Adrenal gland (tissue), 12 donors: Measurements from ENCODE around the gene SLC66A1. TPM values are rescaled to one million over a fixed set of nuclear protein-coding genes. Genes with fewer than 3 reads are reported as not detected.

Source experiments
- DNase-seq, 7 donors: peaks; one replicate each; pipeline ENCODE4 v3.0.0-alpha.2; 2019 to 2020
- H3K27ac ChIP-seq, 5 donors: fragments of 200-600 bp; sonication (generic) in 4 of 5; 1 replicate in 3 of 5; 2 replicates in 2 of 5; pipeline versions ENCODE4 v1.5.1 to v1.8.0; 2016 to 2020; ENCODE audit warnings: mild to moderate bottlenecking in 1 of 5
- H3K27me3 ChIP-seq: fragments of 200-600 bp; 2 replicates; pipeline ENCODE4 v1.8.0; 2021
- H3K36me3 ChIP-seq, 2 donors: fragments of 200-600 bp; replicated peaks in 1 of 2; 1 replicate in 1 of 2; 2 replicates in 1 of 2; pipeline versions ENCODE4 v1.5.1 to v1.8.0; 2018 to 2022
- H3K4me1 ChIP-seq, 2 donors: fragments of 200-600 bp; replicated peaks in 1 of 2; 1 replicate in 1 of 2; 2 replicates in 1 of 2; pipeline versions ENCODE4 v1.5.1 to v1.8.0; 2018 to 2021
- H3K4me3 ChIP-seq, 4 donors: fragments of 200-600 bp; sonication (generic) in 3 of 4; one replicate each; pipeline ENCODE4 v1.5.1; 2016 to 2018
- H3K9me3 ChIP-seq, 3 donors: fragments of 200-600 bp; sonication (generic) in 1 of 3; replicated peaks in 1 of 3; 1 replicate in 2 of 3; 2 replicates in 1 of 3; pipeline versions ENCODE4 v1.5.1 to v1.8.0; 2016 to 2021
- CTCF ChIP-seq, 6 experiments: fragments of 450-650 bp in 4 of 6; fragments of 200-600 bp in 2 of 6; sonication (generic) in 1 of 6; IDR thresholded peaks; 1 replicate in 5 of 6; 2 replicates in 1 of 6; pipeline versions ENCODE4 v1.5.1 to v1.8.0; 2016 to 2021; ENCODE audit warnings: antibody characterized with exemption in 6 of 6, mild to moderate bottlenecking in 2 of 6, moderate library complexity in 1 of 6
- POLR2A ChIP-seq, 2 donors: fragments of 450-650 bp; IDR thresholded peaks; one replicate each; pipeline ENCODE4 v1.6.1; 2017; ENCODE audit warnings: antibody characterized with exemption in 2 of 2, mild to moderate bottlenecking in 2 of 2, moderate library complexity in 1 of 2
- WGBS, 4 donors: extraction: QIAGEN DNeasy Blood & Tissue Kit in 2 of 4; methylation state at CpG; one replicate each; pipeline versions ENCODE4 v1.1.5 to v1.1.7; 2013 to 2017; 5-methylcytosine and 5-hydroxymethylcytosine counted together
- intact Hi-C, 2 donors: fragments of 100-400 bp; cut with DNase I; formaldehyde crosslinking; loops; one replicate each; pipeline versions ENCODE4 v1.14.1 to v1.15.0; 2022 to 2023
- polyA plus RNA-seq, 3 donors: library from polyadenylated mRNA; stranded (reverse); fragments of 200-250 nt in 2 of 3; fragments of 350-450 nt in 1 of 3; fragmentation: Illumina TruSeq in 1 of 3; extraction: RNeasy Lipid Tissue Mini Kit (QIAGEN cat#74804) in 1 of 3; gene quantifications; one replicate each; pipeline ENCODE4 v1.2.3, GENCODE V29; 2013 to 2014
- total RNA-seq, 9 donors: library from RNA; depleted of rRNA in 4 of 9; stranded (reverse); fragments of >200 nt in 4 of 9; fragments of 120-200 nt in 1 of 9; fragmentation: NEBNext Ultra II Directional in 1 of 9; extraction: Animal tissue kit (Norgen Biotek cat#: 25700) in 1 of 9; gene quantifications; one replicate each; pipeline versions ENCODE4 v1.1.0 to v1.2.4, GENCODE V29; 2013 to 2023
- donor health status: healthy with polysubstance abuse.
- donor health status: Bipolar disorder and iron deficiency.
- donor health status: DM: yes; HTN: yes; CAD: no.
- donor health status: DM: no; HTN: no; CAD: no.
- donor health status: DM: no; HTN: no; CAD: no.
- donor health status: DM: yes; HTN: yes; CAD: no.

The SLC66A1 gene
- total and polyA plus RNA-seq, 12 donors: 19.1 to 82.9 (median 36.5) TPM

- intact Hi-C loops: no loop called here
- peaks cover 0 to 7% of the 10 kb centered on the region in 2 donors for H3K4me1 ChIP-seq
- 81 to 90% (median 87%) methylated on average over 17 to 19 of the region's 19 CpGs for WGBS, 4 donors
- no peak overlapping the region for H3K27ac ChIP-seq
- TF ChIP-seq CTCF (IDR thresholded peaks at IDR 0.05) (no peak), POLR2A (IDR thresholded peaks at IDR 0.05) (no peak)
- H3K36me3 ChIP-seq: peaks cover 0 to 43% of the 10 kb centered on the region in 2 donors
- no peaks in the 10 kb centered on the region for H3K9me3 ChIP-seq
- no peaks in the 10 kb centered on the region for H3K27me3 ChIP-seq
- H3K4me3 ChIP-seq: no peak overlapping the region
- DNase-seq: no peak
These were observed 27.2 kb downstream of the SLC66A1 start for GRCh38 chr1:19339214-19339861.

- Histone ChIP-seq H3K27ac (no peak overlapping the region), H3K36me3 (peaks cover 0 to 53% of the 10 kb centered on the region in 2 donors), H3K9me3 (no peaks in the 10 kb centered on the region), H3K27me3 (no peaks in the 10 kb centered on the region), H3K4me3 (no peak overlapping the region), H3K4me1 (peaks cover 0 to 7% of the 10 kb centered on the region in 2 donors)
- intact Hi-C loops: loop anchor here in 1 of 2 donors (5.0 kb wide), 1 partner anchor 312 kb away; no protein-coding TSS in a partner anchor
- TF ChIP-seq POLR2A (IDR thresholded peaks at IDR 0.05): no peak
- TF ChIP-seq CTCF (IDR thresholded peaks at IDR 0.05): no peak
- WGBS, 4 donors: 92 to 96% (median 94%) methylated on average over 14 of the region's 14 CpGs
- no peak for DNase-seq
These were observed 28.3 kb downstream of the SLC66A1 start for GRCh38 chr1:19340387-19340937.

- intact Hi-C loops: loop anchor here in 1 of 2 donors (5.0 kb wide), 1 partner anchor 311 kb away; no protein-coding TSS in a partner anchor
- no peak for TF ChIP-seq POLR2A (IDR thresholded peaks at IDR 0.05)
- peak; percentile 81 to 95 (median 85) for TF ChIP-seq CTCF (IDR thresholded peaks at IDR 0.05)
- Histone ChIP-seq H3K9me3 (no peaks in the 10 kb centered on the region), H3K4me3 (no peak overlapping the region), H3K27me3 (no peaks in the 10 kb centered on the region), H3K36me3 (peaks cover 0 to 53% of the 10 kb centered on the region in 2 donors), H3K27ac (no peak overlapping the region), H3K4me1 (peaks cover 0 to 7% of the 10 kb centered on the region in 2 donors)
- WGBS, 4 donors: 58 to 76% (median 61%) methylated on average over 20 to 25 of the region's 25 CpGs
- DNase-seq: peak; percentile 68 to 90 (median 79)
These were observed 29.3 kb downstream of the SLC66A1 start for GRCh38 chr1:19341201-19342061.
